HepG2 (cell line): Measurements from ENCODE around the gene SMIM41. TPM values are rescaled to one million over a fixed set of nuclear protein-coding genes. Genes with fewer than 3 reads are reported as not detected.

ENCODE experiments used
- DMTF1 ChIP-seq: sonication (generic); formaldehyde crosslinking; IDR thresholded peaks from 2 replicates; pipeline ENCODE4 v1.4.0; 2020; ENCODE audit warnings: mild to moderate bottlenecking, missing genetic modification reagents
- KLF12 ChIP-seq: sonication (generic); formaldehyde crosslinking; IDR thresholded peaks from 2 replicates; pipeline ENCODE4 v1.4.0; 2020; ENCODE audit warnings: missing genetic modification reagents, borderline replicate concordance
- NR0B2 ChIP-seq: sonication (generic); formaldehyde crosslinking; IDR thresholded peaks from 2 replicates; pipeline ENCODE4 v1.4.0; 2020; ENCODE audit warnings: mild to moderate bottlenecking, missing genetic modification reagents
- PAWR ChIP-seq: sonication (generic); formaldehyde crosslinking; IDR thresholded peaks from 2 replicates; pipeline ENCODE4 v1.4.0; 2020; ENCODE audit warnings: missing genetic modification reagents, mild to moderate bottlenecking, borderline replicate concordance
- REXO4 ChIP-seq: sonication (generic); formaldehyde crosslinking; IDR thresholded peaks from 2 replicates; pipeline ENCODE4 v1.8.0; 2022; ENCODE audit warnings: missing genetic modification reagents, mild to moderate bottlenecking, borderline replicate concordance
- TBX3 ChIP-seq: fragments of 450-650 bp; IDR thresholded peaks from 2 replicates; pipeline ENCODE4 v1.6.1; 2017; ENCODE audit warnings: antibody characterized with exemption, mild to moderate bottlenecking, inconsistent platforms, borderline replicate concordance
- ZNF333 ChIP-seq: sonication (generic); formaldehyde crosslinking; IDR thresholded peaks from 2 replicates; pipeline ENCODE4 v1.4.0; 2020; ENCODE audit warnings: mild to moderate bottlenecking, missing genetic modification reagents, borderline replicate concordance
- ZNF430 ChIP-seq: sonication (generic); formaldehyde crosslinking; IDR thresholded peaks from 2 replicates; pipeline ENCODE4 v1.9.0; 2021; ENCODE audit warnings: mild to moderate bottlenecking, missing genetic modification reagents
- ZSCAN31 ChIP-seq: sonication (generic); formaldehyde crosslinking; IDR thresholded peaks from 2 replicates; pipeline ENCODE4 v1.5.0; 2020; ENCODE audit warnings: low read depth, mild to moderate bottlenecking, missing genetic modification reagents
- polyA plus RNA-seq, 8 experiments: library from polyadenylated mRNA; depleted of rRNA in 3 of 8; stranded (reverse) in 7 of 8; unstranded in 1 of 8; fragments of >200 nt; fragmentation: Illumina TruSeq in 4 of 8; extraction: Trizol in 4 of 8; gene quantifications; 2 replicates each; pipeline versions ENCODE4 v1.2.1 to v1.2.3, GENCODE V29; 2011 to 2016; ENCODE audit warnings: low read depth in 4 of 8, missing spikeins in 1 of 8, mixed read lengths in 1 of 8; ENCODE audit not compliant: insufficient read depth in 1 of 8
- total RNA-seq, 5 experiments: library from RNA; depleted of rRNA; stranded (reverse); fragments of >200 nt; fragmentation: Illumina TruSeq; extraction: Trizol; gene quantifications; 2 replicates each; pipeline ENCODE4 v1.2.3, GENCODE V29; 2016; ENCODE audit warnings: low read depth in 1 of 5
- TF ChIP-seq, protein P1 (sequence below): sonication (generic); formaldehyde crosslinking; IDR thresholded peaks from 2 replicates; pipeline ENCODE4 v1.5.0; 2020; ENCODE audit warnings: mild to moderate bottlenecking, missing genetic modification reagents, borderline replicate concordance
- TF ChIP-seq, protein P2 (sequence below): sonication (generic); formaldehyde crosslinking; IDR thresholded peaks from 2 replicates; pipeline ENCODE4 v1.5.1; 2020; ENCODE audit warnings: mild to moderate bottlenecking, missing genetic modification reagents, moderate library complexity
- TF ChIP-seq, protein P3 (sequence below), 2 experiments: sonication (generic) in 1 of 2; formaldehyde crosslinking in 1 of 2; IDR thresholded peaks; 2 replicates each; pipeline versions ENCODE4 v1.4.0 to v1.6.1; 2018 to 2020; ENCODE audit warnings: missing genetic modification reagents in 2 of 2, borderline replicate concordance in 1 of 2, low read depth in 1 of 2, mild to moderate bottlenecking in 1 of 2, missing biosample characterization in 1 of 2

SMIM41 gene
- total and polyA plus RNA-seq, 2 of the 13 experiments (the other 11 are each of a cell fraction or from before 2014, with no cell fraction given) = not detected

GRCh38 chr12:52050758-52051541, 28.6 kb upstream of the SMIM41 start, which contains the start of gene NR4A1 (continued):
- TF ChIP-seq, protein P1, sequence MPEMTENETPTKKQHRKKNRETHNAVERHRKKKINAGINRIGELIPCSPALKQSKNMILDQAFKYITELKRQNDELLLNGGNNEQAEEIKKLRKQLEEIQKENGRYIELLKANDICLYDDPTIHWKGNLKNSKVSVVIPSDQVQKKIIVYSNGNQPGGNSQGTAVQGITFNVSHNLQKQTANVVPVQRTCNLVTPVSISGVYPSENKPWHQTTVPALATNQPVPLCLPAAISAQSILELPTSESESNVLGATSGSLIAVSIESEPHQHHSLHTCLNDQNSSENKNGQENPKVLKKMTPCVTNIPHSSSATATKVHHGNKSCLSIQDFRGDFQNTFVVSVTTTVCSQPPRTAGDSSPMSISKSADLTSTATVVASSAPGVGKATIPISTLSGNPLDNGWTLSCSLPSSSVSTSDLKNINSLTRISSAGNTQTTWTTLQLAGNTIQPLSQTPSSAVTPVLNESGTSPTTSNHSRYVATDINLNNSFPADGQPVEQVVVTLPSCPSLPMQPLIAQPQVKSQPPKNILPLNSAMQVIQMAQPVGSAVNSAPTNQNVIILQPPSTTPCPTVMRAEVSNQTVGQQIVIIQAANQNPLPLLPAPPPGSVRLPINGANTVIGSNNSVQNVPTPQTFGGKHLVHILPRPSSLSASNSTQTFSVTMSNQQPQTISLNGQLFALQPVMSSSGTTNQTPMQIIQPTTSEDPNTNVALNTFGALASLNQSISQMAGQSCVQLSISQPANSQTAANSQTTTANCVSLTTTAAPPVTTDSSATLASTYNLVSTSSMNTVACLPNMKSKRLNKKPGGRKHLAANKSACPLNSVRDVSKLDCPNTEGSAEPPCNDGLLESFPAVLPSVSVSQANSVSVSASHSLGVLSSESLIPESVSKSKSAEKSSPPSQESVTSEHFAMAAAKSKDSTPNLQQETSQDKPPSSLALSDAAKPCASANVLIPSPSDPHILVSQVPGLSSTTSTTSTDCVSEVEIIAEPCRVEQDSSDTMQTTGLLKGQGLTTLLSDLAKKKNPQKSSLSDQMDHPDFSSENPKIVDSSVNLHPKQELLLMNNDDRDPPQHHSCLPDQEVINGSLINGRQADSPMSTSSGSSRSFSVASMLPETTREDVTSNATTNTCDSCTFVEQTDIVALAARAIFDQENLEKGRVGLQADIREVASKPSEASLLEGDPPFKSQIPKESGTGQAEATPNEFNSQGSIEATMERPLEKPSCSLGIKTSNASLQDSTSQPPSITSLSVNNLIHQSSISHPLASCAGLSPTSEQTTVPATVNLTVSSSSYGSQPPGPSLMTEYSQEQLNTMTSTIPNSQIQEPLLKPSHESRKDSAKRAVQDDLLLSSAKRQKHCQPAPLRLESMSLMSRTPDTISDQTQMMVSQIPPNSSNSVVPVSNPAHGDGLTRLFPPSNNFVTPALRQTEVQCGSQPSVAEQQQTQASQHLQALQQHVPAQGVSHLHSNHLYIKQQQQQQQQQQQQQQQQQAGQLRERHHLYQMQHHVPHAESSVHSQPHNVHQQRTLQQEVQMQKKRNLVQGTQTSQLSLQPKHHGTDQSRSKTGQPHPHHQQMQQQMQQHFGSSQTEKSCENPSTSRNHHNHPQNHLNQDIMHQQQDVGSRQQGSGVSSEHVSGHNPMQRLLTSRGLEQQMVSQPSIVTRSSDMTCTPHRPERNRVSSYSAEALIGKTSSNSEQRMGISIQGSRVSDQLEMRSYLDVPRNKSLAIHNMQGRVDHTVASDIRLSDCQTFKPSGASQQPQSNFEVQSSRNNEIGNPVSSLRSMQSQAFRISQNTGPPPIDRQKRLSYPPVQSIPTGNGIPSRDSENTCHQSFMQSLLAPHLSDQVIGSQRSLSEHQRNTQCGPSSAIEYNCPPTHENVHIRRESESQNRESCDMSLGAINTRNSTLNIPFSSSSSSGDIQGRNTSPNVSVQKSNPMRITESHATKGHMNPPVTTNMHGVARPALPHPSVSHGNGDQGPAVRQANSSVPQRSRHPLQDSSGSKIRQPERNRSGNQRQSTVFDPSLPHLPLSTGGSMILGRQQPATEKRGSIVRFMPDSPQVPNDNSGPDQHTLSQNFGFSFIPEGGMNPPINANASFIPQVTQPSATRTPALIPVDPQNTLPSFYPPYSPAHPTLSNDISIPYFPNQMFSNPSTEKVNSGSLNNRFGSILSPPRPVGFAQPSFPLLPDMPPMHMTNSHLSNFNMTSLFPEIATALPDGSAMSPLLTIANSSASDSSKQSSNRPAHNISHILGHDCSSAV (CRISPR knock-in tag) = no peak
- TF ChIP-seq, protein P2, sequence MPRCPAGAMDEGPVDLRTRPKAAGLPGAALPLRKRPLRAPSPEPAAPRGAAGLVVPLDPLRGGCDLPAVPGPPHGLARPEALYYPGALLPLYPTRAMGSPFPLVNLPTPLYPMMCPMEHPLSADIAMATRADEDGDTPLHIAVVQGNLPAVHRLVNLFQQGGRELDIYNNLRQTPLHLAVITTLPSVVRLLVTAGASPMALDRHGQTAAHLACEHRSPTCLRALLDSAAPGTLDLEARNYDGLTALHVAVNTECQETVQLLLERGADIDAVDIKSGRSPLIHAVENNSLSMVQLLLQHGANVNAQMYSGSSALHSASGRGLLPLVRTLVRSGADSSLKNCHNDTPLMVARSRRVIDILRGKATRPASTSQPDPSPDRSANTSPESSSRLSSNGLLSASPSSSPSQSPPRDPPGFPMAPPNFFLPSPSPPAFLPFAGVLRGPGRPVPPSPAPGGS (CRISPR knock-in tag) = peak; percentile 88; the same call in 1 of the 2 replicates
- 0 out of 2 replicates have a peak, but pooled peaks have one; percentile 79 for TF ChIP-seq ZSCAN31 (CRISPR knock-in tag)
- TF ChIP-seq ZNF430 (CRISPR knock-in tag) = peak; percentile 26; the same call in 1 of the 2 replicates
- peak; percentile 10; the same call in 1 of the 2 replicates for TF ChIP-seq NR0B2 (CRISPR knock-in tag)
- peak; percentile 80 for TF ChIP-seq ZNF333 (CRISPR knock-in tag)
- peak; percentile 37; the same call in 1 of the 2 replicates for TF ChIP-seq TBX3
- peak; percentile 33; the same call in 1 of the 2 replicates for TF ChIP-seq PAWR
- TF ChIP-seq REXO4 (CRISPR knock-in tag) = no peak
- TF ChIP-seq, protein P3, sequence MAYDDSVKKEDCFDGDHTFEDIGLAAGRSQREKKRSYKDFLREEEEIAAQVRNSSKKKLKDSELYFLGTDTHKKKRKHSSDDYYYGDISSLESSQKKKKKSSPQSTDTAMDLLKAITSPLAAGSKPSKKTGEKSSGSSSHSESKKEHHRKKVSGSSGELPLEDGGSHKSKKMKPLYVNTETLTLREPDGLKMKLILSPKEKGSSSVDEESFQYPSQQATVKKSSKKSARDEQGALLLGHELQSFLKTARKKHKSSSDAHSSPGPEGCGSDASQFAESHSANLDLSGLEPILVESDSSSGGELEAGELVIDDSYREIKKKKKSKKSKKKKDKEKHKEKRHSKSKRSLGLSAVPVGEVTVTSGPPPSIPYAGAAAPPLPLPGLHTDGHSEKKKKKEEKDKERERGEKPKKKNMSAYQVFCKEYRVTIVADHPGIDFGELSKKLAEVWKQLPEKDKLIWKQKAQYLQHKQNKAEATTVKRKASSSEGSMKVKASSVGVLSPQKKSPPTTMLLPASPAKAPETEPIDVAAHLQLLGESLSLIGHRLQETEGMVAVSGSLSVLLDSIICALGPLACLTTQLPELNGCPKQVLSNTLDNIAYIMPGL (CRISPR knock-in tag; IDR thresholded peaks at IDR 0.05; ENCODE audit: borderline replicate concordance in 1 of 2, low read depth in 1 of 2) = peak; percentile 27 to 69; a peak in 3 of 4 replicates
- TF ChIP-seq DMTF1 (CRISPR knock-in tag) = peak; percentile 63; the same call in 1 of the 2 replicates
- TF ChIP-seq KLF12 = peak; percentile 21; the same call in 1 of the 2 replicates
